NCI-H774 (cell line): Measurements from ENCODE around the gene TCF7L2.

Experiments used
- DNase-seq: peaks from one replicate; lab custom pipeline; 2025; lab: John Stamatoyannopoulos, UW

The TCF7L2 gene

DNA sequence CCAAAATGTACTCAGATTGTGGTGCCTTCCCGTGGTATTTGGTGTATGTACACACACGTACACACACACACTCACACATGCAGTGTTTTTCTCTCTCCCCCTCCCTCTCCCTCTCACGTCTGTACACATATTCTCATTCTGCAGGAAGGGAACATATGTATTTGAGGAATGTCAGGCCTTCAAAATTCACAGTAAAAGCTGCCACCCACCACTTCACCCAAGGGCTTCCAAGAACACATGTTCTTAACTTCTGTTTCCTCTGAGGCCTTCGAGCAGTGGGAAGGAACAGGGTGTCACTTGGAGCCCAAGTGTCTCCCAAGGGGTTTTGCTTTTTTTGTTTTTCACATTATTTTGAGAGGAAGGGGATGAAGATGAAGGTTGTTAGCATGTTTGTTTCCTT, 198.9 kb downstream of the TCF7L2 start:
- no peak for DNase-seq

DNA sequence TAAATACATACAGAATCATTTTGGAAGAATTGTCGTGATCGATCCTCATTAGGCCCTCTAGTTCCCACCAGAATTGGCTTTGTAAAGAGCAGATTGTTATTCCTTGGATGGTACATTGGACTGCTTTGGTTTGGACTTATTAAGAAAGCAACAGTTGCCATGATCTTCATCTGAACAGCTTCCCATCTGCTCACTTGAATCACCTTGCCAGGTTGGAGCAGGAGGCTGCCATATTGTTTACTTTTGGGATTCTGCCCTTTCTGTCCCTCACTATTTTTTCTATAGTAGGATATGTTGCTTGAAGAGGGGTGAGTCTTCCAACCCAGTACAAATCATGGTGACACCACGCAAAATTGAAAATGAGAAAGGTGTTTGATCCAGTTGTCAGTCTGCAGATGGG, 199.6 kb downstream of the TCF7L2 start:
- no peak for DNase-seq

DNA sequence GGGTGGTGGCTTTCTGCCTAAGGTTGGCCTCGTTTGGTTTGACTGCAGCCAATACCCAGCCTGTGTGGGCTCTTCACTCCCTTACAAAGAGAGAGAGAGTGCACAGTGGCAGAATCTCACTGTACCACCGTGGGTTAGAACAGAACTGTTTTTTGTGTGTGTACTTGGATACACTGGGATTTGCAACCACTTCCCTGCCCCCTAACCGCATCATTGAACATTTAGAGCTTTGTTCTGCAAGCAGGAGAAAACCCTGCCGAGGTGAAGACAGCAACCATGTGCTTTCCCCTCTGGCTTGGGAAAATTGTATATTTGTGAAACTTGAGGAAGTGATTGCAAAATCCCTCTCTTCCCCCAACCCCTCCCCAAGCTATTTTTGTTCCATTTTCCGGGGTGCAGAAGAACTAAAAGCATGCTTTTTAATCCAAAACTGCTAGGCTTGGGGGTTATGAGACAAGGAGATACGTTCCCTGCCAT, 201.2 kb downstream of the TCF7L2 start:
- DNase-seq: no peak

DNA sequence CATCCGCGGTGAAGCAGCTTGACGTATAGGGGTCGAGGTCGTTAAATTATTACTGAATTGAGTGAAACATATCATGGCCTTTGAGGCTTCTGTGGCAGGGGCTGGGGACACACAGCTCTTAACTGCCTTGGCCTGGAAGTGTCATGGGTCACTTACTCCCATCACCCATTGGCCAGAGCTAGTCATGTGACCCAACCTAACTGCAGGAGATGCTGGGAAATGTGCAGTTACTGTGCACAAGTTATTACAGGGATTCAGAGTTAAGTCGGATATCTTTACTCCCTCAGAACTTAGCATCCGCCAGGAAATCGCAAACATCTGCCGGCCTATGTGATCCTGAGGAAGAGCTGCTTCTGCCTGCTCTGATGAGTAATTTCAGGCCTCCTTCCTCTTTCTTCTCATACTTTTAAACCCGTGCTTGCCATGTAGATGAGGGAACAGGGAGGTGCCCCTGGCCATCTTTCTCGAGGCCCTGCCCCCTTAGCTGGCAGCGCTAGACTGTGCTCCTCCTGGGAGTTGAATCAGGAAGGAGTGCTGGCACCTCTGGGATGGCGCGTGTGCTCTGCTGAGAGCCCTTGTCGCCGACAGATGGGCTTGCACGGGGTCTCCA, 203.6 kb downstream of the TCF7L2 start:
- DNase-seq: no peak

DNA sequence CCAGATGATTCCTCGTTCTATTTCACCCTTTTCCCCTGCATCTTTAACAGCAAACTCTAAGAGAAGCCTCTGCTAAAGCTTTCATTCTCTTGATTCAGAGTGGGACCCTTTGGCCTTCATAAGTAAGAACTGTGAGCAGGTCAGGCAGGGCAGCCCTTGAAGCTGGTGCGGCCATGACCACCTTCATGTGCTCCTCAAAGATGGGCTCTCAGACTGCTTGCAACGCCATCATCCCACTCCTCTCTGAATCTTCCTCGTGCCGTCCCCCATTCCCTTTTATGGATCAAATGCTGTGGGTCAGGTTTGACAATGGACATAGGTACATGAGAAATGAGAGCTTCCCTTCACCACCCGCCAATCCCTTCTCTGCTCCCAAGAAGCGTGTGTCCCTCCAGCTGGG, 207.4 kb downstream of the TCF7L2 start:
- no peak for DNase-seq

DNA sequence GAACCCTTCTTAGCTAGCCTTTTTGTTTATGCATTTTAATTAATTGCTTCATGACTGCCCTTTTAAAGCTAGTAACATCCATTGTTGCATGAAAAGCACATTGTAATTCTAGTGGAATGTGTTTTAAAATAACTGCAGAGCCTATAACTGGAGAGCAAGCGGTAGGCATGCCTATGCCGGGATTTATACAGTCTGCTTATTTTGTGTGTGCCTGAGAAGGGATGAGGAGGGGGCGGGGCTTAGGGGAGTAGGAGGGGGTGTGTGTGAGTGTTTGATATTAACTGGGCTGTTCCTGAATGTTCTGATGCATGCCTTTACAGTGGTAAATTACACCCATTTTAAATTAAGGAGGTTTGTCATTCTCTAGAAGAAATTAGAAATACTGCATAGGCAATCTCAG, 208.1 kb downstream of the TCF7L2 start:
- no peak for DNase-seq

DNA sequence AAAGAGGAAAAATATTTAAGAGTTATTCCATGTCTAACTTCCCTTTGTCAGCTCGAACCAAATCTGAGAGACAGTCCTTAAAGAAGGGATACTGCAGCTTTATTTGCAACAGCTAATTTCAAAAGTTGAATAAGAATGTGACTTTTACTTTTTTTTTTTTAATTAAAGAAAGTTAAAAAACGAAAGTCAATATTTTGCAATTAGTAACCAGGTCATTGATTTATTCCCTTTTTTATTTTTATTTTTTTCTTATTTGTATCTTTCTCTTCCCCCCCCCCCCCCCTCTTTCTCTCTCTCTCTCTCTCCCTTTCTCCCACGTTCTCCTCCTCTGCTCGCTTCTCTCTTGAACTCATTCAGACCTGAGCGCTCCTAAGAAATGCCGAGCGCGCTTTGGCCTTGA, 209.5 kb downstream of the TCF7L2 start:
- DNase-seq: no peak

DNA sequence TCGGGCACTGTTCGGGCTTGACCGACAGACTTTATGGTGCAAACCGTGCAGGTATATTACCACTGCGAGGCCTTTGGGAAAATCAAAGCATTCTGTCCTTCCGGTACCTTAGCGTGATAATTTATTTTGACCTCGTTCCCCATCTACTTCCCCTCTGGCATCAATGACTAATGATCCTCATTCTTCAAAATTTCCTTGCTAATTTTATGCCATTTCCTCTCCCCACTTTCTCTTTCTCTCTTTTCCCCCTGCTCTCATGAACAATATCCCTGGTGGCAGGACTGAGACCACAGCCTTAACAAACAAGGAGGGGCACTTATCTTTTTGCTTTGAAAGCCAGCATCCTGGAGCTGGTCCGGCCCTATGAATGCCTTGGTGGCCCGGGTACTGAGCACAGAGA, 210.6 kb downstream of the TCF7L2 start:
- no peak for DNase-seq

DNA sequence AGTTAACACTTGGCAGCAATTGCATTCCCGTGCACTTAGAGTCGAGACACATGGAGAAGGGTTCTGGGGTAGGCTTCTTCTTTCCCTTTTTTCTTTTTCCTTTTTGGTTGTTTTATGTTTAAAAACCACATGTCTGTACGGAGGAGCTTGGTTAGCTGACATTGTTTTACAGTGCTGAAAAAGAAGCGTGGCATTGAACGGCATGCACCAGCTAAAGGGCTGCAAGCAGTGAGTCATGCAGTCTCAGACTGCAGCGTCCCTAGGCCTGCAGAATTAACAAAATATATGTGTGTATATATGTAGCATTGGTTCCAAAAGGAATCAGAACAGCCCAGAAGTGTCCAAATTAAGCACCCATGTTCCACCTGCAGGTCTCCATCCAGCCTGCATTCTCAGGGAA, 211.0 kb downstream of the TCF7L2 start:
- no peak for DNase-seq

DNA sequence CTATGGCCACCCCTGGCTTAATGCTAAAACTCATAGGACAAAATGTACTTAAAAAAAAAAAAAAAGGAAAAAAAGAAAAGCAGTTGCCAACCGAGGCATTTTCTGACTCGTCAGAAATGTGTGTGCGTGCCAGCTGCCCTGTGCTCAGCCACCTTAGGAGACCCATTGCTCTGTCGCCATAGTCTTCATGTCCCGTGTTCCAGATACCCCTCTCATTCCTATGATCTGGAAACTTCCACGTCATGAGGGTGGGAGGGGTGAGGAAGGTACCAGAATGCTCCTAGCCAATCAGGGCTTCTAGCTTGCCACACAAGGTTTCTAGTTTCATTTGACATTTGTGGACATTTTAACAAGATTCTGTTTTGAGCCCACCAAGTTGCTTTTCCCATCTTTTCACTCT, 212.9 kb downstream of the TCF7L2 start:
- DNase-seq: no peak

DNA sequence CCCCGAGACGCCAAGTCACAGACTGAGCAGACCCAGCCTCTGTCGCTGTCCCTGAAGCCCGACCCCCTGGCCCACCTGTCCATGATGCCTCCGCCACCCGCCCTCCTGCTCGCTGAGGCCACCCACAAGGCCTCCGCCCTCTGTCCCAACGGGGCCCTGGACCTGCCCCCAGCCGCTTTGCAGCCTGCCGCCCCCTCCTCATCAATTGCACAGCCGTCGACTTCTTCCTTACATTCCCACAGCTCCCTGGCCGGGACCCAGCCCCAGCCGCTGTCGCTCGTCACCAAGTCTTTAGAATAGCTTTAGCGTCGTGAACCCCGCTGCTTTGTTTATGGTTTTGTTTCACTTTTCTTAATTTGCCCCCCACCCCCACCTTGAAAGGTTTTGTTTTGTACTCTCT, 215.6 kb downstream of the TCF7L2 start:
- DNase-seq: no peak

DNA sequence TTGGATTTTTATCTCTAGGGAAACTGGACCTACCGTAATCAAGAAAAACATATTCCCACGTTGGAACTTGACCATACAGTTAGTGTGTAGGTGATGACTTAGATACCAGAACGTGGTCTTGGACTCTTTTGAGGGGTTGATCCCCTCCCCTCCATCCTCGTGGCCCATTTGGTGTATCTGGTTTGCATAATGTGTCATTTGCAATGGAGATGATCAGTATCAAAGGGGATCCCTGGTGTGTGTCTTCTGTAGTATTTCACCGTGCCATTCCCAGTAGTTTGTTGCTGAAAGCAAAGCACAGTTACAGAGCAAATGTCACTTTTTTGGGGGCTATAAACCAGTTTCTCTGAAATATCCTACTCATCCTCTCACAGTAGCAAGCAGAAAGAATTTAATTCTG, 217.7 kb downstream of the TCF7L2 start:
- DNase-seq: no peak

DNA sequence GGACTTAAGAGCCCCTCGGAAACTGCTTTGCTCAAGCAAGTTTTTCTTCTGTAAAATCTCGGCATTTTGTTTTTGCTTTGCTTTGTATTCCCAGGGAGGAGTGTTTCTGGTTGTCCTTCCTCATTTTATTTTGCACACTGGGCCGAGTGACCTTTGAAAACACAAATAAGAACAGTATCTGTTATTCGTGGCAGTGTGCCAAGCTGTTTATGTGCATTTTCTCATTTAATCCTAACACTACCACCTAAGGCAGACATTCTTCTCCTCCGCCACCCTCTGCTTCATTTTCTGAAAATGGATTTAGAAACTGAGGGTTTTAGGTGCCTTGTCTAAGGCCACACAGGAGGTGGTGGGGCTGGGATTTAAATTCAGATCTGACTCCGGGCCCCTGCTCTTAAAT, 218.5 kb downstream of the TCF7L2 start:
- no peak for DNase-seq

DNA sequence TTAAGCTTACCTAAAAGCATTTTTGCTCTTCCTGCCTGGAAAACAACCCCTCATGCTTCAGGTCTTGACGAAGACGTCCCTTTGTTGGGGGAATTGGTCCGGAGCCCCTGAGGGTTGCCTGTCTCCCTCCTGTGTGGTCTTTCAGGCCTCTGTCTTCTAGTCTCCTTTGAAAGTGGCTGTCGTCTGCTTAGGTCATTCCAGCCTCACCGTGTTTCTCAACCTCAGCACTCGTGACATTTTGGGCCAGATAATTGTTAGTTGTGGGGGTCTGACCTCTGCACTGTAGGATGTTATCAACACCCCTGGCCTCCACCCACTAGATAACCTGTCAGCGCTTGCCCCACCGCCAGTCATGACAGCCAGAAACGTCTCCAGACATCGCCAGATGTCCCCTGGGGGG, 219.1 kb downstream of the TCF7L2 start:
- DNase-seq: no peak

DNA sequence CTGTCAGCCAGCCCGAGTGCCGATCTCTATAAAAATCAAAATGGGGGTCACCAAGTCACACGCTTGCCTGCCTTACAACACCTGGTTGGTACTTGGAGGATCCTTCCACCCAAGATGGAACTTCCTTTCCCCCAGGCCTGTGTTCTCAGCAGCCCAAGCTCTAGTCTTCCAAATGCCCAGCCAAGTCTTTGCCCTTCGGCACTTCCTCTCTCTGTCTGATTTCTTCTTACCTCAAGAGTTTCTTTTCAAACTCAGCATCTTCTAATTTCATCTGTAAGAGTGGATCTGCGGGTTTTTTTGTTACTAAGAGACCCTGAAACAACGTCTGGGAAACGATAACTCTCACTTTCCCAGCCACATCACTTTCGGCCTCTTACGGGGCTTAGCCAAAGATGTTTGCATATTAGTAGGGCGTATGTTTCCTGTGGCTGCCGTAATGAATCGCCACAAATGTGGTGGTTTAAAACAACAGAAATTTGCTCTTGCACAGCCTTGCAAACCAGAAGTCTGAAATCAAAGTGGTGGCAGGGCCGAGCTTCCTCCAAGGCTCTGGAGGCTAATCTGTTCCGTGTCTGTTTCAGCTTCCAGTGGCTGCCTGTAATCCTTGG, 219.9 kb downstream of the TCF7L2 start:
- no peak for DNase-seq

DNA sequence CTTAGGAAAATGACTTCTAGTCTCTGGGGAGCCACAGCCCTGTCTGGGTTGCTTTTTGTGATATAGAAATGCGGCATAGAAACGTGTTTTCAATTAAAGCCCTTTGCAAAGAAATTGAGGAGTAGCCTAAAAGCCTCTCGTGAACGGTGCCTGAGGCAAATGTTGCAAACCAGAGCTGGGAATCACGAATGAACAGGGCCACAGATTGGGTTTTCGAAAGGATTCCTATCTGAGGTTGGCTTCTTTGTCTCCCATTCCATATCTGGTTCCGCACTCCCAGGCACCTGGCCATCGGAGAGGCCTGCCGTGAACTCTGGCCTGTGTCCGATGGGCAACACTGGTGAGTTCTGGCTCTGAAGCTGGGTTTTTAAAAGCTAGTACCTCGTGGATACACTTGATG, 221.6 kb downstream of the TCF7L2 start:
- no peak for DNase-seq

DNA sequence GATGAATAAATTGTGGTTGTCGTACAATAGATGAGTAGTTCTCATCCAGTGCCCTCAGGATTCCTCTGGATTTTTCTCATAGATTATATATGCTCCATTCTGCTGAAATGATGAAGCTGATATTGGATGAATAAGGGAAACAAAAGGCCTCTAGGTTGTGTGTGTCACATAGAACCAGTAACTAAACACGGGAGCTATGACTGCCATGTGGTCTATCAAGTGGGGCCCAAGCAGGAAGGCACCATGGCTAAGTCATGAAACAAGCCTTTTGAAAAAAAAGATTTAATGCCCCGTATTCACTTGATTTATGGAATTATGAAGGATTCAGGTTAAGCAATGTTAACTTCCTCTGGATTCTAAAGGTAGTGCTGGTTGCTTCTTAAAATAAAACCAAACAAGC, 225.1 kb downstream of the TCF7L2 start:
- no peak for DNase-seq

DNA sequence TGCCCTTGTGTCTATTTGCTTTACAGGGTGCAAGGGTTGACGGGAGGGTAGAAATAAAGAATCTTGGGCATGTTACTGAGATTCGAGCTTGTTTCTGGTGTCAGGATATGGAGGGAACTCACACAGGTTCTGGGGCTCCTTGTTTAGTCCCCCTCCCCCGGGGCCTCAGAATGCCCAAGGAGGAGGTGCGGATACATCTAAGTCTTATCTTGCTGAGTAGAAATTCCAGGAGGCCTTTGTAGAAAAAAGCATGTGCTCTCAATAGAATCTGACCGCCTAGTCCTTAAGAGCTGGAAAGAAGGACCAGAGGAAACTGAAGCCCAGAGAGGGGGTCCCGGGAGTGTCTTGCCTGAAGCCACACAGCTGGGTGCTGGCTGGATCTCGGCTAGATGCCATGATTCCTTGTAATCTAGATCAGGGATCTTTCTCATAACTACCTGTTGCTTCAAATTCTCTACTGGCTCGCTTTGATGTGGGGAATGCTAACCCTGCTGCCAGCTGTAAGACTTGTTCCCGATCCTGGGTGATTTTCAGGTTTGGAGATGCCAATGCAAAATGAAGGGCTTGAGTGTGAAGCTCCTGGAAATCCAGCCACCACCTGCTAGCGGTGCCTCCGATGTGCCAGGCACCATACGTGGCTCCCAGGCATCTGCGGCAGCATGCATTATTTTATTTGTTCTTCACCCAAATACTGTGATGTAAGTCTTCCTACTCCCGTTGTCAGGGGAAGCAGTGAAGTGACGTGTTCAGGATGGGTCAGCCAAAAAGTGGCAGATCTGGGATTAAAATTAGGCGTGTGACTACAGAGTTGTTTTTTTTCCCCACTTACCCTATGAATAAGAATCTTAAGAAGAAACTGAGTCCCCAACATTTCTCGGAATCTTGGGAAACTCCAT, 226.0 kb downstream of the TCF7L2 start:
- no peak for DNase-seq

DNA sequence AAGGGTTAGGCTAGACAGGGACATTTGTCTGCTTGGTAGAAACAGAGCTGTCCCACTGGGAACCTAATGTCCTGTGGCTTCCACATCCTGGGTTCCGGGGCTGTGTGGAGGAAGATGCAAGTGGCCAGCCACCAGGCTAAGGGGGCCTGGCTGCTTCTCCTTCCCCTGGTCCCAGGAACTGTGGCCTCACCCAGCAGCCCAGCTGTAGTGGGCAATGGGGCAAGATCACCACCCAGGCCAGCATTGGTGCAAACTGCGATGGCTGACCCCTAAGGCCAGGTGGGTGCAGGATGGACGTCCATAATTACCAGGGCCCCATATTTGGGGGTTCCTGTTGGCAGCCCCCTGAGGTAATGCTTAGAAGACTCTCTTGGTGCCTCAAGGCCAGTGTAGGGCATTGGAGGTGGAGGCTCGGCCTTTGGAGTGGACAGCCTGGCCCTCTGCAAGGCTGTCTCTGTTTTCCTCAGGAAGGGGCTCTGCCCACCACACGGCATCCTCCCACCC, 226.7 kb downstream of the TCF7L2 start:
- DNase-seq: no peak

DNA sequence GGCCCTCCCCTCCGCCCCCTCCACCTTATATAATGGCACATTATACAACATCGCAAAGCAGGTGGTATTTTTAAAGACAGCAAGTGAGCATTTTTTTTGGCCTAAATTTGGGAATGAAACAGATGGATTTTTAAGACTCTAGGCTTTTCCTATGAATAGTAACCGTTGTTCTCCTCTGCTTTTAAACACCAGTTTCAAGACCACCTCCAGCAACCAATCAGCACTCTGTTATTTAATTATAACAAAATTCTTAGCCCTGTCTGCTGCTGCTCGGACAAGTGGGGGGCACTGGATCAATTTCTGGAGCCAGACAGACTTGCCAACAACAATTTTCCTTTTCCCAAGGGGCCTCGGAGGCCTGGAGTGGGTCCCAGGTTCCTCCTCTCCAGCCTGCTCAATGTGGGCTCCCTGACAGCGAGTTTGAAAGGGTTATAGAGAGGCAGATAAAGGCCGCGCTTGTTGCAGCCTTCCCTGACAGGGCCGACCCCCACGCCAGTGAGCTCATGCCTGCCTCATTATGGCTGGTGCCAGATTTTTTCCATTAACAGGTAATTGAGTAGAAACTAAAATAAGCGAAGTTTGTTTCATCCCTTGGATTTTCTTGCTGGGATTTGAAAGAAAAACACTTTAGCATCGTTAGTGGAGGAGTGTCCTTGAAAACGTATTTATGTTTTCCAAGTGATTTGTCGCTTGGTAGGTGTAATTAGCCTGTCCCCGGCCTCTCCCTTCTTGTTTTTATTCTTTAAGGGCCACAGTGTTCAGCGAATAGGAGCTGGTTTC, 227.3 kb downstream of the TCF7L2 start:
- DNase-seq: no peak

DNA sequence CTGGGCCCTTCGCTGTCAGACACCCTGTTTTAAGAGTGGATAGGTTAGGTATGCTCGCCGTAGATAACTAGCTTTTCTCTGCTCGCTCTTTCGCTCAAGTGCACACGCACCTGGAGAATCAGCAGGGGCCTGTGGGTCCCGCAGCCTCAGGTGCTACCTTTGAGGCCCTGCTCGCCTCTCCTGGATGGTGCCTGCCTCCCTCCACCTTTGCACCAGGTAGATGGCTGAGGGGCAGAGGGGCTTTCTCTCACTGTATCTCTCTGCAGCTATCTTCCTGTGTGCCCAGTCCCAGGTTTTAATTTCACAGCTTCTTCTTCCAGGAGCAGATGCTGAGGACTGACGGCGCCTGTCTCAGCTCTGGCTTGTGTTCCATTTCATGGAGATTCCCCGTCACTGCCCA, 227.9 kb downstream of the TCF7L2 start:
- no peak for DNase-seq

DNA sequence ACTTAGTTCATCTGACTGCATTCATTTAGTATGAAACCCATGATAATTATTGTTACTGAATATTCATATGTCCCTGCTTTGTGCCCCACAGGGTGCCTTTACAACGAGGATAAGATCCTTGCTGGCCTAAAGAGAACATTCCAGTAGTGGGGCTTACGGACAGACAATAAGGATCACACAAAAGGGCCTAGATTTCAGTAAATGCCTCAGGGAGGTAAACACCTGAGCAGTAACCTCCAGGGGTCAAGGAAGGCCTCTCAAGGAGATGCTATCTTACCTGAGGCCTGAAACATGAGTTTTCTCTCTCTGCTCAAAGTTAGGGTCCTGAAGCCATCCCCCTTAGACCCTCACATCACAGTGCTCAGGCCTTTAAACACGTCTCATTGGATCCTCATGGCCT, 228.7 kb downstream of the TCF7L2 start:
- no peak for DNase-seq
